ENCODE measurements around the gene ZNF362.

The ZNF362 gene

DNA sequence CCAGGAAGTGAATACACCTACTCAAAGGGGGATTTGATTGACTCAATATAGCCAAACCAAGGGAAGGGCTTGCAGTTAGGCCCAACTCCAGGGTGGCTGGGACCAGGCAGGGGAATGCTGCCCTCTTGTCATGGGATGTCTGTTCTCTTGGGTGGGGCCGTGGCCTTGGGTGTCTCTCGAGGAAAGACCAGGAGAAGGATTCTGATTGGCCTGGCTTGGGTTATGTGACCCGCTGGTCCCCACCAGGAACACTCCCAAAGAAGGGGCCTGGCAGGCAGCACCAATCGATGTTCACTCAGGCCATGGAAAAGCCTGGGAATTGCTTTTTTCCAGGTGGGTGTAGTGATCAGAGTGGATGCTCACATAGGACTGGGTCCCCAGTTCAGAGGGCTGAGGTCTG is 10.1 kb upstream of the ZNF362 start:
- no peak for DNase-seq

DNA sequence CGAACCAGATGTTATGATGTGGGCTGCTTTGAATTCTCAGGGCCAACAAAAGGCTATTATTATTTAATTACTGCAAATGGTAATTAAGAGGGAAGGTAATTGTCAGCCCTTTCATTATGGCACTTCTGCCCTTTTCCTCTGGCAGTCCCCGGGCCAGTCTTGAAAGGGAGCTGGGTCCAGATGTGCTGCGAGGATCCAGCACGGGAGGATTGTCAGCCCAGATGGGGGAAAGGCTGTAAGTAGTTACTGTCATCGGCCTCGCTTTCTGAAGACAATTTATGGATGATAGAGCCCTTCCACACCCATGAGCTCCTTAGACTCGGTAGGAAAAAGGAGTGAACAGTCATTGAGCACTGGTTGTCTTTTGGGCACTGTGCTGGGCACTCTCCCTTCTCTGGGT is 8.7 kb upstream of the ZNF362 start:
- no peak for DNase-seq

GRCh38 chr1:33248244-33248643 is 8.0 kb upstream of the ZNF362 start:
- peak; percentile 42 for DNase-seq

- no peak for DNase-seq
Measured at GRCh38 chr1:33249422-33249821, 6.9 kb upstream of the ZNF362 start.

- no peak for DNase-seq
Measured at GRCh38 chr1:33250217-33250616, 6.1 kb upstream of the ZNF362 start.

DNA sequence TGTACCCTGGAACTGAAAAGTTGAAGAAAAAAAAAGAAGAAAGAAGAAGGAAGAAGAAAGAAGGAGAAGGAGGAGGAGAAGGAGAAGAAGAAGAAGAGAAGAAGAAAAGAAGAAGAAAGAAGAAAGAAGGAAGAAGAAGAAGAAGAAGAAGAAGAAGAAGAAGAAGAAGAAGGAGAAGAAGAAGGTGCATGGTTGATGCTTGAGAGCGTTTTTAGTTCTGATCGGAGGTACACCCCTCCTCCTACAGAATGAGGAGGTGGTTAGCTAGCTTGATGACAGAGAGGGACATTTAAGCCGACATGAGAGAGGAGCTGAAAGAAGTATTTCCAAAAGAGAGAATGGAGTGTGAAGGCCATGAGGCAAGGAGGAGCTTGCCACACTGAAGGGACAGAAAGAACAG is 5.6 kb upstream of the ZNF362 start:
- no peak for DNase-seq

DNA sequence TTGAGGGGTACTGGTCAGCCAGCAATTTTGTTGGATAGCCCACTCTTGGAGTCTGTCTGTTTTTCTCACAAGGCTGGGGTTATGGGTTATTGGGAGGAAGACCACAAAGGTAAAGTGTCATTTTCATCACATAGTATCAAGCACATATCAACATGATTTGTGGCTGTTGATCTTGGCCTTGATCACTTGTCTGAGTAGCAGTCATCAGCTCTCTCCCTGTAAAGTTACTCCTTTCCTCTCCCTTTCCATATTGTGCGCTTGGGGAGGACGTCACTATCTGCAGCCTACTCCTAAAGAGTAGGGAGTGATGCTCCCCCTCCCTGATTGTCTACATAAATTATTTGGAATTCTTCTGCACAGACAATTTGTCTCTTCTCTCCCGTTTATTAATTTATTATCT is 1.8 kb upstream of the ZNF362 start:
- no peak for DNase-seq

GRCh38 chr1:33255347-33256220 is 708 bp upstream of the ZNF362 start:
- DNase-seq = peak; percentile 95

DNA sequence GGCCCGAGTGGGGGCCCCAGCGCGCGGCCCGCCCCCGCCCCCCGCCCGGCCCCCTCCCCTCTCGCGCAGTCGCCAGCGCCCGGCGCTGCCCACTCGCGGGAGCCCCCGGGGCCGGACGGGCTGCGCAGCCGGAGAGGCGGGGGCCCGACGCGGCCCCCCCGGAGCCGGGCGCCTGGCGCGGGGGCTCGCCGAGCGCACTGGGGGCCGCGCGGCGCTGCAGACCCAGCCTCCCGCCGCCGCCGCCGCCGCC is 146 bp upstream of the ZNF362 start:
- no peak for DNase-seq

GRCh38 chr1:33257207-33257771 is 997 bp downstream of the ZNF362 start:
- DNase-seq = no peak

DNA sequence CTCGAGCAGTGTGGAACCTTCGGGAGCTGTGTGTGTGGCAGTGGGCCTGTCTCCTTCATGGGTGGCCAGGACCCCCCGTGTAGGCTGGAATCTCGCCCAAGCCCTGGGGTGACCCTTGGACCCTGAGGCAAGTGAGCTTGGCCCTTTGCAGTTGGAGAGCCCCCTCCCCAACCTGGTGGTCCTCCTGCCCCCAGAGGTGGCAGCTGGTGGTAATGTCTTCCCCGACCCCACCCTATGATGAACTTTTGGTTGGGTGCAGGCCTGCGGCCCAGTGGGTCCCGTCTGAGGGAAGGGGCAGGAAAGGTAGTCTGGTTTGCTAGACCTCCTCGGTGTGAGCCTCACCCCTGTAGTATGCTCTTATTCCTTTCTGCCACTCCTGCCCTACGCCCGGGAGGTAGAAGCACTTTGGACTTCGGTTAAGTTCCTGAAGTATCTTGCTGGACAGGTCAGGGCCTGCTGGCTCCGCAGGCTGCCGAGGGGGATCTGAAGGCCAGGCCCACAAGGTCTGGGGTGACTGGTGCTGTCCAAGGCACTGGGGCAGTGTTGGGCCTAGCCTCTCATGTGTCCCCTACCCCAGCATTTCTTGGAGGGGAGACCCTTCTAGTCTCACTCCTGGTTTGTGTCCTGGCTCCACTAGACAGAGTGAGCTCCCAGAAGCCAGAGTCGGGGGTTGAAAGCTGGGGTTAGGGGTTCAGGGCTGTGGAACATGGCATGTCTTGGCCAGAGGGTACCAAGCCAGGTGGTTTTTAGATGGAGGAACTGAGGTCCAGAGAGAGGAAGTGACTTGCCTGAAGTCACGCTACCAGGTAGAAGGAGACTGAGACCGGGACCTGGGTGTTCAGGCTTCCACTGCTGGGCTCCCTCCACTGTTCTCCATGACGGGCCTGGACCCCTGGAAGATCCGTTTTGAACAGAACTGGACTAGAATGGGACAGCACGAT is 1.8 kb downstream of the ZNF362 start:
- DNase-seq = no peak

DNA sequence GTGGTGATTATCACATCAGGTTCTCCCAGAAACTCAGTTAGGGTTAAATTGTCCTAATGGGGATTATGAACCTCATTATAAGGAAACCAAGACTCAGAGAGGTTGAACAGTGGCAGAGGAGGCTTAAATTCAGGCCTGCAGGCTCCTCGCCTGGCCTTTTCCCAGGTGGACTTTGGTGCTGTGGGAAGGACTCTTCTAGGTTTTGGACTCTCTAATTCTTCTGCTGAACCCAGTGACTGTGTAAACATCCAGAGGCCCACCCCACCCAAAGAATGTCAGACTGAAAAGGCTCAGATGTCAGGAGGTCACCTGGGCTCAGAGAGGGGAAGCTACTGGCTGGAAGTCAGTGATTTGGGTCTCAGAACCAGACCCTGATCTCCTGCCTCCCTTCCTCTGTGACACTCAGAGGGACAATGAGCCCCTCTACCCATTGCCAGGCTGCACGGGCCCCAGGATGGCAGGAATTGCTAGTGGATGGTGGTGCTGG is 2.5 kb downstream of the ZNF362 start:
- DNase-seq = no peak

GRCh38 chr1:33259879-33260278 is 3.6 kb downstream of the ZNF362 start:
- DNase-seq = no peak

DNA sequence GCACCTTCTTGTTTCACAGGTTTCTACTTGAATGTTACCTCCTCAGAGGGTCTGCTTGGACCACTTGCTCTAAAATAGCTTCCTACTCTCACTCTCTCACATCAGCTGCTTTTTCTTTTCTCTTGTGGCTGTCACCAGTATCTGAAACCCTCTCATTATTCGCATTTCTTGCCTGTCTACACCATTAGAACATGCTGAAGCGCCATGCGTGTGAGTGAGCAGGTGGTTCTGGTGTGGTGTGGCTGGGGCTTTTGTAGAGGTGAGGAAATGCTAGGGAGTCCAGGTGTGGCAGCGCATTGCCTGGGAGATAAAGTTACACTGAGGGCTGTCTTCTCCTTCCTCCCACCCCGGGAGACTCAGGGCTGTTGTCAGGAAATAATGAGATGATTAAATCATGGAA is 4.1 kb downstream of the ZNF362 start:
- no peak for DNase-seq

DNA sequence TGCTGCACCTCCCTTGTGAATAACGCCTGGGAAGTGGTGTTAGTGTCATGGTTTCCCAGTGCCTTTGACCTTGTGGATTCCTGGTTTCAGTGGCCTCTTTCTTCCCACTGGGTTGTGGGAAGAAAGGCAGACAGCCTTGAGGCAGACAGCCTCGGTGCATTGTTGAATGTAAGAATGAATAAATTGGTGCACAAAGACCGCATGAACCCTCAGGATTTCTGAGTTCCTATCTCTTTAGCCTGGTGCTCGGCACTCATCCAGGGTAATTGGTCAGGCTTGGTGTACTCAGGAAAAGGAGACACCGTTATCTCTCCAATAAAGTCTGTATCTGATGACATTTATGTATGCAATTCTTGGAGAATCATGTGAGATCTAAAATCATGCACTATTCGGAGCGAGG is 5.1 kb downstream of the ZNF362 start:
- no peak for DNase-seq

DNA sequence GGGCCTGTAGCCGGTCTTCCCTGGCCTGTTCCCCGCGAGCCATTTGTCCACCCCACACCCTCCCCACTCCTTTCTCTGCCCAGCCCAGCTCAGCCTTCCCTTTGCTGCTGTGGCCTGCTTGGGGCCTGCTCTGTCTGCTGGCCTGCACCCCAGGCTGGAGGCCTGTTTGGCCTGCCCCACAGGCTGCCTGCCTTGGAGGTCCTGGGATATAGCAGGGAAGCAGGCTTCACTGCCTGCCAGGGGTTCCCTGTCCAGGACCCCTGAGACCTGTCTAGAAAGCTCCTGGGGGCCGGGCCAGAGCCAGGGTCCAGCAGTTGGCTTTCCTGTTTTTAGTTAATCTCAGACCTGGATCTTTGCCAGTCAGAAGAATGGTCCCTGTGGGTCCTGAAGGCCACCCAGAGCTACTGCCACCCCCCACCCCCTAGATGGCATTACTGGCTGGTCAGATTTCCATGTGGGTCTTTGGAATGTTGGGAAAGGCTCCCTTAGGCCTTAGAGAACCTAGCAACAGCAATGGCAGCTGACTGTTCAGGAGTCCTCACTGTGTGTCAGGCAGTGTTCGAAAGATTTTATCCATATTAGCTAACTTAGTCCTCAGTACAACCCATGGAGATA is 7.7 kb downstream of the ZNF362 start:
- no peak for DNase-seq

GRCh38 chr1:33265780-33266605 is 9.7 kb downstream of the ZNF362 start:
- no peak for DNase-seq

DNA sequence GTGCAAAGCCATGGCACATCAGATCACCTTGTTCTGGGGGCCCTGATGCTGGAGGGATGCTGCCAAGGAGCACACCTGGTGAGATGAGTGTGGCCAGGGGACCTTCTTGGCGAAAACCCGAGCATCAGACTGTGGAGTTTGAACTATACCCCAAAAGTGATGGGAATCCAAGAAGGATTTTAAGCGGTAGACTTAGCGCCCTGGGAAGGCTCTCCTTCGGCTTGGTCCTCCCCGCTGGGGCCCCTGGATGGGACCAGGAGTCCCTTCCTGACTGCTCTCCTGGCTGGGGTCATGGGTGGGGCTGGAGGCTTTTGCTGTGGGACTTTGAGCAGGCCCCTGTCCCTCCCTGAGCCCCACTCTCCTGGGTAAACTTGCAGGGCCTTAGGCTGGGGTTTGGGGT is 10.5 kb downstream of the ZNF362 start:
- DNase-seq = no peak

- DNase-seq = no peak
Measured at GRCh38 chr1:33267468-33268205, 11.3 kb downstream of the ZNF362 start.

DNA sequence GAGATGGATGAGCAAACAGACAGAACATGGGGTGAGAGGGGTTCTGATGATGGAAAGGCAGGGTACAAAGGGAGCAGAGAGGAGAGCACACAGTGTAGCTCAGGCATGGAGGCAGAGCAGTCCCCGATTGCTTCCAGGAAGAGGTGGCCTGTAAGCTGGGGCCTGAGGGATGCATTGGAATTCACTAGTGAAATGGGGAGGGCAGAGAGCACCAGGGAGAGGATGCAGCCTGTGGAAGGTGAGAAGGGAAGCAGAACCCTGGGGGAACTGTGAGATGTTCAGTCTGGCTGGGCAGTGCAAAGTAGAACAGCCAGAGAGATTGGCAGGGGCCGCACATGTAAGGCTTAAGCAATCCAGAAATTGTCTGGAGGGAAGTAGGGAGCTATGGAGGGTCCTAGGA is 12.2 kb downstream of the ZNF362 start:
- DNase-seq = no peak

GRCh38 chr1:33268927-33269610 is 12.8 kb downstream of the ZNF362 start:
- no peak for DNase-seq
